Measurements from ENCODE around the gene MIPOL1.

DNA sequence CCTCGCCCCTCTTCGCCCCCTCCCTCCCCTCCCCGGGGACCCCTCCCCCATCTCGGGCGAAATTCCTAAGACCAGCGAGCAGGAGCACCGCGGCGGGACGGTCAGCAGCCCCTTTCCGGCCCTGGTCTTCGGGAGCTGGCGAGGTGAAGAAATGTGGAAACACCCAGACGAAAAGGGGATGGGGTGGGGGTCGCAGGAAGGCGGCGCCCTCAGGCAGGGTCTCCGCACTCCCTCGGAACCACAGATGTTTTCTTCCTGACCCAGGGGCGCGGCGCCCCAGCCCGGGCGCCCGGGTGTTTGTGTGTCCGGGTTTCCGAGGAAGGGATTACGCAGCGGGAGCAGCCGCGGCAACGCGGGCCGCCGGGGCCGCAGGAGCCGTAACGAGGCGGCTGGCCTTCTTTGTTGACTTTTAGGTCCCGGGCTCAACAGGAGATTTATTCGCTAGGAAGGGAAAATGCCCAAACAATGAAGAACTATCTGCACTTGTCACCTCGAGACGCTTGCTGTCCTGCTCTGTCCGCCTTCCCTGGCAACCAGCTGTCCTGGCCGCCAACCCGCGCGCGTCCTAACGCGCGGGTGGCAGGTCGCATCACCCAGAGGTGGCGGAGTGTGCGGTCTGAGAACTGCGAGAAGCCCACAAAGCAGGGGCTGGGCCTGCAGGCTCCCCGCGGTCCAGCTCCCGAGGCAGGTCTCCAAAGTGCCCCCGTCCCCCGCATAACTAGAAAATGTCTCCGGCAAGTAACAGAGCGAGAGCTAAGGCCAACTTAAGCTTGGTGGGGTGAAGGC, 390.3 kb downstream of the MIPOL1 start:
- no peak for TF ChIP-seq POLR2A (IDR thresholded peaks at IDR 0.05)
- TF ChIP-seq, protein P1, sequence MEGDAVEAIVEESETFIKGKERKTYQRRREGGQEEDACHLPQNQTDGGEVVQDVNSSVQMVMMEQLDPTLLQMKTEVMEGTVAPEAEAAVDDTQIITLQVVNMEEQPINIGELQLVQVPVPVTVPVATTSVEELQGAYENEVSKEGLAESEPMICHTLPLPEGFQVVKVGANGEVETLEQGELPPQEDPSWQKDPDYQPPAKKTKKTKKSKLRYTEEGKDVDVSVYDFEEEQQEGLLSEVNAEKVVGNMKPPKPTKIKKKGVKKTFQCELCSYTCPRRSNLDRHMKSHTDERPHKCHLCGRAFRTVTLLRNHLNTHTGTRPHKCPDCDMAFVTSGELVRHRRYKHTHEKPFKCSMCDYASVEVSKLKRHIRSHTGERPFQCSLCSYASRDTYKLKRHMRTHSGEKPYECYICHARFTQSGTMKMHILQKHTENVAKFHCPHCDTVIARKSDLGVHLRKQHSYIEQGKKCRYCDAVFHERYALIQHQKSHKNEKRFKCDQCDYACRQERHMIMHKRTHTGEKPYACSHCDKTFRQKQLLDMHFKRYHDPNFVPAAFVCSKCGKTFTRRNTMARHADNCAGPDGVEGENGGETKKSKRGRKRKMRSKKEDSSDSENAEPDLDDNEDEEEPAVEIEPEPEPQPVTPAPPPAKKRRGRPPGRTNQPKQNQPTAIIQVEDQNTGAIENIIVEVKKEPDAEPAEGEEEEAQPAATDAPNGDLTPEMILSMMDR (IDR thresholded peaks at IDR 0.05) = no peak
